Mucosa of descending colon (tissue), 3 donors: ENCODE data around the gene DSTYK. TPM values are rescaled to one million over a fixed set of nuclear protein-coding genes. Genes with fewer than 3 reads are reported as not detected.

Experiments used
- ATAC-seq: fragments of 200-7000 bp; cut with Tn5 transposase; one replicate; pipeline ENCODE4 v1.9.1; 2020; ENCODE audit warnings: mild to moderate bottlenecking, moderate library complexity
- DNase-seq, 3 donors: peaks; one replicate each; pipeline ENCODE4 v3.0.0-alpha.2; 2020
- H3K36me3 ChIP-seq: fragments of 200-600 bp; one replicate; pipeline ENCODE4 v1.8.0; 2021; ENCODE audit warnings: low read depth, mild to moderate bottlenecking
- H3K4me1 ChIP-seq: fragments of 200-600 bp; one replicate; pipeline ENCODE4 v1.8.0; 2021; ENCODE audit warnings: low read depth, mild to moderate bottlenecking
- H3K4me3 ChIP-seq: fragments of 200-600 bp; one replicate; pipeline ENCODE4 v1.8.0; 2021; ENCODE audit warnings: mild to moderate bottlenecking
- H3K9me3 ChIP-seq: fragments of 200-600 bp; one replicate; pipeline ENCODE4 v1.8.0; 2021; ENCODE audit warnings: mild to moderate bottlenecking
- CTCF ChIP-seq: fragments of 200-600 bp; IDR thresholded peaks from one replicate; pipeline ENCODE4 v1.8.0; 2022; ENCODE audit warnings: antibody characterized with exemption, mild to moderate bottlenecking
- intact Hi-C, 2 donors: fragments of 100-400 bp; cut with DNase I in 1 of 2; cut with micrococcal nuclease in 1 of 2; formaldehyde crosslinking; loops; one replicate each; pipeline versions ENCODE4 v1.11.0 to v1.11.1; 2022; cut with DNase I, micrococcal nuclease
- total RNA-seq, 3 donors: library from RNA; stranded (reverse); fragmentation: NEBNext Ultra II Directional in 2 of 3; extraction: Animal tissue kit (Norgen Biotek cat#: 25700) in 2 of 3; gene quantifications; one replicate each; pipeline versions ENCODE4 v1.2.1 to v1.2.4, GENCODE V29; 2021 to 2023
- donor health status: DM: no; HTN: no; CAD: no; lungs with moderate emphysema.
- donor health status: DM: no; HTN: no; CAD: no.
- donor health status: DM: no; HTN: yes; CAD: no.

The DSTYK gene
- total RNA-seq, 3 donors from 2014 or later, result 5.3 to 13.9 (median 5.8) TPM

- Histone ChIP-seq H3K9me3 (no peaks in the 10 kb centered on the region), H3K4me1 (peaks cover 3% of the 10 kb centered on the region), H3K4me3 (no peak overlapping the region), H3K36me3 (no peaks in the 10 kb centered on the region)
- intact Hi-C loops, result no loop called here
- TF ChIP-seq CTCF, result no peak
- ATAC-seq (no peak), DNase-seq (no peak)
Observed at GRCh38 chr1:205179842-205180241, 31.7 kb downstream of the DSTYK start.

- DNase-seq (no peak), ATAC-seq (no peak)
- Histone ChIP-seq H3K4me1 (no peaks in the 10 kb centered on the region), H3K9me3 (no peaks in the 10 kb centered on the region), H3K36me3 (no peaks in the 10 kb centered on the region), H3K4me3 (no peak overlapping the region)
- TF ChIP-seq CTCF, result no peak
- intact Hi-C loops, result no loop called here
Observed at GRCh38 chr1:205172729-205173366, 38.7 kb downstream of the DSTYK start.

GRCh38 chr1:205171369-205171768 is 40.1 kb downstream of the DSTYK start:
- DNase-seq (no peak), ATAC-seq (no peak)
- intact Hi-C loops, result no loop called here
- H3K9me3 ChIP-seq, result no peaks in the 10 kb centered on the region
- H3K4me3 ChIP-seq, result no peak overlapping the region
- H3K36me3 ChIP-seq, result no peaks in the 10 kb centered on the region
- no peak for TF ChIP-seq CTCF
- no peaks in the 10 kb centered on the region for H3K4me1 ChIP-seq

- no peak overlapping the region for H3K4me3 ChIP-seq
- no peaks in the 10 kb centered on the region for H3K9me3 ChIP-seq
- DNase-seq, result no peak
- no peaks in the 10 kb centered on the region for H3K4me1 ChIP-seq
- ATAC-seq, result no peak
- TF ChIP-seq CTCF, result no peak
- intact Hi-C loops, result no loop called here
- no peaks in the 10 kb centered on the region for H3K36me3 ChIP-seq
Observed at GRCh38 chr1:205170532-205171269, 40.8 kb downstream of the DSTYK start.

GRCh38 chr1:205169248-205169647 is 42.3 kb downstream of the DSTYK start:
- Histone ChIP-seq H3K4me1 (no peaks in the 10 kb centered on the region), H3K36me3 (no peaks in the 10 kb centered on the region), H3K9me3 (no peaks in the 10 kb centered on the region), H3K4me3 (no peak overlapping the region)
- DNase-seq (no peak), ATAC-seq (no peak)
- intact Hi-C loops, result no loop called here
- no peak for TF ChIP-seq CTCF
